GM11168 (cell line): ENCODE data around the gene FXYD6.
"Not testable (repeated sequence)": the region's sequence is repeated elsewhere in the genome, so short reads cannot be mapped to it uniquely, and the experiment has no call there.

Experiments used
- in situ Hi-C: fragments of 300-500 bp; cut with MboI; formaldehyde crosslinking; loops from one replicate; pipeline ENCODE4 v1.12.0; 2022; ENCODE audit warnings: low sequenced_read_pairs; ENCODE audit not compliant: unreplicated experiment

Gene FXYD6

GRCh38 chr11:117821431-117821830, 55.0 kb downstream of the FXYD6 start:
- in situ Hi-C loops: no loop called here

DNA sequence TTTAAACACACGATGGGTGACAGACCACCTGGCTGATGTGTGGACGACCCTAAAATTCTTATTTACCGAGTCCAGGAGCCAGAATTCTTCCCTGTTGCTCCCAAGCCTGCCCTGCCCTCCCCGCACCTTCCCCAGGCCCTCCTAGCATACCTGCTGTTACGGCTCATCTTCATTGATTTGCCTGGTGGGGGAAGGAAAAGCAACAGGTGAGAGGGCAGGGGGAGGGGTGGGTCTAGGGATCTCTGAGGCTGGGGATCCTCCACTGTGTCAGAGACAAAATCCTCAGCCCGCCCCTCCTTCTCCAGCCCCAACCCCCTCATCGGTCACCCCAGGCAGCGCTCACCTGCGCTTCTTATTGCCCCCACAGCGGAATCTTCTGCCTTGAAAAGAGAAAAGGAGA, 55.9 kb downstream of the FXYD6 start:
- in situ Hi-C loops: no loop called here

DNA sequence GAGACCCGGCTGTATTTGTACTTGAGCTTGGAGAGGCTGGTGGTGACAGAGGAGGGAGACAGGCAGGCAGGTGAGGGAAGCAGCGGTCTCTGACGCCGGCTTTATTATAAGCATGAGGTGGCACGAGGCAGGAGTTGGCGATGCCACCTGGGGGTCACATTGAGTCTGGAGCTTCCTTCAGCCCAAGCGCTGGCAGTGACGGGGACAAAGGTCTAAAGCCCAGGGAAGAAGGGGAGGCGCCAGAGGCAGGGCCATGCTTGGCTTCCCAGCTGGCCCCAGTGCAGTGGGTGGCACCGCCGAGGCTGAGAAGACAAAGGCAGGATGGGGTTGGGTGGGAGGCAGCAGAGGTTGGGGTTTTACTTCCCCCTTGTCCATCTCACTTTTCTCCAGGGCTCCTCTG, 56.4 kb downstream of the FXYD6 start:
- in situ Hi-C loops: no loop called here

GRCh38 chr11:117819096-117820040, 57.1 kb downstream of the FXYD6 start:
- in situ Hi-C loops: no loop called here

DNA sequence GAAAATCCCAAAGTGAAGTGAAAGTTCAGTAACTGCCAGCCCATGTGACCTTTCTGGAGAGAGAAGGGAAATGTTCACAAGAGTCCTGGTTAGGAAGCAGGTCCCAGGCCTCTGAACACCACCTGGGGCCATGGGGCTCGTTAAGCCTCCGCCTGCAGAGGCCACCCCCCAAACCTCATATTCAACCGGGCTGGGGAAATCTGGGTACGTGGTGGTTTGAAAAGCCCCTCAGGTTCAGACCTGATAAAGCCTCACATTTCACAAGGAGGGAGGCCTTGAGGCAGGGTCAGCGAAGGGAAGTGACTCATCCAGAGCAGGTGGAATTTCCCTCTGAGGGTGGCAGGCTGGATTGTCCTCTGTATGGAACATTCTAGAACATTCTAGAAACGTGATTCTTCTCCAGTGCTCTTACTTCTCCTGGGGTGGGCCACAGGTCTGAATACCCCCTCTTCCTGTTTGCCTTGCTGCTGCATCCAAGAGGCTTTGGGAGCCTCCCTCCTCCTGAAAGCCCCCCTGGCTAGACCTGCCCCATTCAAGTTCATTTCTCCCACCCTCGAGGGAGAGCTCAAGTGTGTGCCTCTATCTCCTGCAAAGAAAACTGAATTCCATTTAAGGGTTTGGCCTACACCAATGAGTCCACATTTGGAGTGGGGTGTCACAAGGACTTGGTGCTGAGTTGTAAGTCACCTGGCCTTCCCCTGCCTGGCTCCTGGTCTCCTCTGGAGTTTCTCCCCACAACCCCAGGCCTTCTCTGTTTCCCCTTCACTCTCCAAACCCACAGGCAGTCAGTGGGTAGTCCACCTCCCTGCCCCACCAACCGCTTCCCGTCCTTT, 58.2 kb downstream of the FXYD6 start:
- in situ Hi-C loops: no loop called here

DNA sequence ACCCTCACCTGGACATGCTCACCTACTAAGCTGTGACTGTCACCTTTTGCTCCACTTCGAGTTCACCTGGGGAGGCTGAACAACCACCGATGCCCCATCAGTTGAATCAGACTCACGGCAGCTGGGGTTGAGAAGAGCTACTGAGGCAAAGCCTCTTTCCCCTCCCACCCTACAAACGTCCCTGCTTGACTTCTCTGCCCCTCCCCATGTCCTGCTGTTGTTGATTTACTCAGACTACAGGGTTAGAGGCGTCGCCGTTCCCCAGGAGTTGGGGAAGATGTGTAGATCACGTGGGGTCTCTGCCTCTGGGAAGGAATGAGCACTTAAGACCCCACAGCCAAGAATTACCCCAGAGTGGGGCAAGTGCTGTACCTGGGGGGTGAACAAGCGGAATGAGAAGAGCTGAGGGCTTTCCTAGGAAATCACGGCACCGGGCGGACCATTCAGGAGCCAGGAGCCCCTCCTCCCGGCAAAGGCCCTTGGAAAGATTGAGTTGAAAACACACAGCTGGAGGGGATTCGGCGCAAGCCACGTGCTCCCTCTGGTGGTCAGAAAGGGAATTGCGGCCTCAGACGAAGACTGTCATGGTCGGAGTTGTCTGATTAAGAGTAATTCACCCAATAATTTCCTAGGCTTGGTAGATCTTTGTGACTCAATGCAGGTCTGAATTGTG, 59.0 kb downstream of the FXYD6 start:
- in situ Hi-C loops: no loop called here

DNA sequence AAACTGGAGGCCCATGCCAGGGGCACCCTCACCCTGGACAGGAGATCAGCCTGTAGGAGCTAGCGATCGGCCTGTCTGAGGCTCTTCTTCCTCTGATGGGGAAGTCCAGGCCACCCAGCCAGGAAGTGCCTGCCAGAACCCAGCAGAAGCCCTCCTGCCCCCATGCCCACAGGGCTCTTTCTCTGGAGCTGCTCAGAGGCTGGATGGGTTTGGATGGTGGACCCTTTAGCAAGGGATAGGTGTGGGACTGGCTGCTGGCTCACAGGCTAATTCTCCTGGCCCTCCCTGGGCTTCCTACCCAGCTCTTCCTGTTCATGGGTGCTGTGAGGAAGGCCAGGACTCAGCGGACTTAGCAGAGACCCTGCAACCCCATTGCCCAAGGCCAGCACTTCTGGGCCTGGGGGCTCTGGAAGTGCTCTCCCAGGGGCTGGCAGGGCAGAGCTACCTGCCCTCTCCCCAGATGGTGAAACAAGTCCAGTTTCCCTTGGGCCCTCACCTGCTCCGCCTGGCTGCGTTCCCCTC, 59.6 kb downstream of the FXYD6 start:
- in situ Hi-C loops: no loop called here

DNA sequence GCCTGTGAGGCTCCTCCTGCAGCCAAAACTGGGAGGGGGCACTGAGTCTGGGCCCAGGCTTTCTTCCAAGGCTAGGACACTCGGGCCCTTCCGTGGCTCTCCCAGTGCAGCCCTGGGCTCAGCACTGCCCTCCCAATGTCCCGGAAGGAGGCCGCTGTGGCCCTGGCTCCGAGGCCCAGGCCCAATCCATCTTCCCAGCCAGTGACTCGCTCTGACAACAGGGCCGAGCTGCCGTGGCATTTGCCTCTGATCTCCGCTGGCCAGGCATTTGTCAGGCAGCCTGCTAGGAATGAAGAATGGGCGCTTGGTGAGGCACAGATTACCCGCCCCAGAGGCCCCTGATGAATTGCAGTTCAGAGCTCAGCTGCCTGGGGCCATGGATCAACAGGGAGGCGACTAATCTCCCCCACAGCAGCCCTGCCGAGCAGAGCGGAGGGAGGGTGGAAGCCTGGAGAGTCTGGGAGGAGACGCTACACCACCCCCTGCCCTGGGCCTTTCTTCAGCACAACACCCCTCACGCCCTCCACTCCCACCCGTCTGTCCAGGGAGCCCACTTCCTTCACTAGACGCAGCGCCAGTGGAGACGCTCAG, 60.2 kb downstream of the FXYD6 start:
- in situ Hi-C loops: no loop called here

DNA sequence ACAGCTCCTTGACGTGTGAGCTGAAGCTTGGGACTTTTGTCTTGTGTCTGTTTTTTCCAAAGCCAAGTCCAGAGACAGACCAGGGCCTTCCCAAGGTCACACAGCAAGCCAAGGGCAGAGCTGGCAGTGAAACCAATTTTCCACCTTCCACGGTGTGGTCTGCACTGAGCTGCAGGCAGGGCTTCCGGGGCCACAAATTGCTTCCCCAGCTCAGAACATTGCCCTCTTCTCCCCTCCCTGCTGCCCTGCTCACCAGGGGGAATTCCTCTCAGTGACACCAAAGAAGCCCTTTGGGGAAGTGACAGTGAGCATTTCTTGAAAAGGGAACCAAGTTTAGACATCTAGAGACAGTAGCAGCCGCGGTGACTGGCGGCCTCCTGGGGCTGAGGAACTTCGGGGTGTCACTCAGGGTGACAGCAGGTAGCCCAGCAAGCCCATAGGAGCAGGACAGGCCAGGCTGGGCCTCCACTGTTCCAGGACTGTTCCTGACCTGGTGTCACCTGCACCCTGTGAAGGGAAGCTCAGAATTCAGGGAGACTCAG, 61.1 kb downstream of the FXYD6 start:
- in situ Hi-C loops: no loop called here

- in situ Hi-C loops: no loop called here
These were observed 61.6 kb downstream of the FXYD6 start for GRCh38 chr11:117814766-117815261.

DNA sequence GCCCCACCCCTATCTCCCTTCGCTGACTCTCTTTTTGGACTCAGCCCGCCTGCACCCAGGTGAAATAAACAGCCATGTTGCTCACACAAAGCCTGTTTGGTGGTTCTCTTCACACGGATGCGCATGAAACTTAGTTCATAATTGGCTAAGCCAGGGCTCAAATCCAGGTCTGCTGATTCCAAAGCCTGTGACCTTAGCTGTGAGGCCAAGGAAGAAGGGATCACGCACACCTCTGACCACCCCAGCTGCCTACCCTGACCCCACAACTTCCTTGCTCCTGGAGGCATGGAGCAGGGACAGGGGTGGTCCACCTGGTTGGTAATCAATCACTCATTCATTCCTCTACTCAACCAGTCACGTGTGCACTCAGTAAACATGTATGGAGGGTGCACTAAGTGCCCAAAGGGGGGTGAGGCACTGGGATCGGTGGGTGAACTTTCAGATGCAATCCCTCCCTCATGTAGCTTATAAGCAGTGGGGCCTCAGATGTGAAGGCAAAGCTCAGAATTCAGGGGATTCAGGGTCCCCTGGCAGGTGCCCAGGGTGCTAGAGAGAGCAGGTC, 62.2 kb downstream of the FXYD6 start:
- in situ Hi-C loops: no loop called here

DNA sequence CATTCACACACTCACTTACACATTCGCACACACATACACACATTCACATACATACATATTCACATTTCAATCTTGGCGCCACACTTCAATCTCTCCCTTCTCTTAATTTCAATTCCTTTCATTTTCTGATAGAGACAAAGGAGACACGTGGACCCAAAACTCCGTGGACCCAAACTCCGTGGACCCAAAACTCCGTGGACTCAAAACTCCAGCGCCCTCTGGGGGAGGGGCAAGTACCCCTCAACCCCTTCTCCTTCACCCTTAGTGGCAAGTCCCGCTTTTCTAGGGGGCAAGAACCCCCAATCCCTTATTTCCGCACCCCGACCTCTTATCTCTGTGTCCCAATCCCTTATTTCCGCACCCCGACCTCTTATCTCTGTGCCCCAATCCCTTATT, 66.4 kb downstream of the FXYD6 start:
- in situ Hi-C loops: not testable (repeated sequence)

GRCh38 chr11:117809236-117810055, 67.0 kb downstream of the FXYD6 start:
- in situ Hi-C loops: no loop called here

DNA sequence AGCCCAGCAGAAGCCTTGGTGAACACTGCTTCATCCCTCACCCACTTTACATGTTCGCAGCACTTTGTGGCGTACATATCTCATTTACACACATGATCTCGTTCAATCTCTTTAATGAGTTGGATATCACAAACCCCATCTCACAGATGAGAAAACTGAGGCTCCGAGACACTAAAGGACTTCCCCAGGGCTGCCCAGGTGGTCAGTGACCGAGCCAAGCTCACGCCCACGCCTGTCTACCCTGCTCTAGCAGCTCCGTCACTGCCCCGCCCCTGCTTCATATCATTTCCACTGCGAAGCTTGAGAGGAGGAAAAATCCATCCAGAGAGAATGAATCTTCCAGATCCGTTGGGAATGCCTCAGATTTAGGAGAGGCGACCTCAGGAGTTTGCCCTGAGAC, 67.7 kb downstream of the FXYD6 start:
- in situ Hi-C loops: no loop called here

DNA sequence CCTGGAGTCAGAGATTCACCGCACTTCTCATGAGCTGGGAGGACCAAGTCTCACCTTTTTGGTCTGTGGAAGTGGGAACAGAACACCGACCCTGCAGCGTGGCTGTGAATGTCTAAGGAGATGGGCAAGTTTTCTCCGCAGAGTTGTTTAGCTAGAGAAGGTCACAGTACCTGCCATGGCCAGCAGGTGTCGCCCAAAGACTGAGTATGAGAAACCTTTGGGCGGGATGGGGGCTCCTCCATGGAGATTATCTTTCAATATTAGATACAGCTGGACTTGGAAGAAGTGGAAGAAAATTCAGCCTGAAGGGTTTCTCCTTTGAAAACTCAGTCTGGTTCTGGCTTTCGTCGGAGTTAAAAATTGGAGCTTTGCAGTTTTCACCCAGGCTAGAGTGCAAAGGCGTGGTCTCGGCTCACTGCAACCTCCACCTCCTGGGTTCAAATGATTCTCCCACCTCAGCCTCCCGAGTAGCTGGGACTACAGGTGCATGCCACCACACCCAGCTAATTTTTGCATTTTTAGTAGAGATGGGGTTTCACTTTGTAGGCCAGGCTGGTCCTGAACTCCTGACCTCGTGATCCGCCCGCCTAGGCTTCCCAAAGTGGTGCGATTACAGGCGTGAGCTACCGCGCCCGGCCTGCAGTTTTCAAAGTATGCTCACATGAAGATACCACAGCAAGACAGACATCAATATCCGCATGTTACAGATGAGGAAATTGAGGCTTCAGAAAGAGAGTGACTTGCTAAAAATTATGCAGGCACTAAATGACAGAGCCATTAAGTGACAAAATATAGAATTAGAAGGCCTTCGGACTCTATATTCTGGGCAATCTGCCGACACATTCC, 68.8 kb downstream of the FXYD6 start:
- in situ Hi-C loops: no loop called here

DNA sequence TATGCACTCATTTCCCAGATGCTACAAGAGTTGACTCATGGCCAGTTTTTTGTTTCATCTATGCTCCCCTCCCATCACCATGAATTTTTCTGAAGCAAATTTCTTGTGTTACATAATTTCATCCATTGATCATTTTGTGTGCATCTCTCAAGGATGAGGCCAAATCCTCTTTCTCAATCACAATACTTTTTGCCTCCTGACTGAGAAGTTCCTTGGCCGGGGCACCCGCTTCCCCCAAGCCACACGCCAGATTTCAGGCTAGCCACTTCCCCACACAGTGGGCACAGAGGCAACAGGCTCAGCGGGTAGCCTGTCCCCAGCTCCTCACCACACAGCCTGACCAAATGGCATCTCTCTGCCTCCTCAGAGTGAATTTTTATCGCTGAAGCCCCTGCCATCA, 69.6 kb downstream of the FXYD6 start:
- in situ Hi-C loops: no loop called here

DNA sequence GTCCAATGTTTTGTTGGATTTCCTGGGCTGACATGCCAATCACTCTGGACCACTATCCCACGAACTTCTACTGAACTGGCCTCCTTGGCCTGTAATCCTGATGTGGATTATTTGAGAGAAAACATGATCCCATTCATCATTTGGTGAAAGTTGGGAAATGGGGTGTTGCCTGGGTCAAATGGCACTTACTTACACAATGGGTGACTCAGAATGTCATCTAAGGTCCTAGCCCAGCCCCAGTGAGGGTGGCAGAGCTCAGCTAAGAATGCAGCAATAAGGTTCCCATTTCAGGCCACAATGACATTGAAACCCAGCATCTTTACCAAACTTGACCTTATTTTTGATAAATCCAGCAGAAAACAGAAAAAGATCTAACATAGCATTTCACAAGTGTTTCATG, 71.4 kb downstream of the FXYD6 start:
- in situ Hi-C loops: no loop called here

GRCh38 chr11:117803896-117804295, 72.6 kb downstream of the FXYD6 start:
- in situ Hi-C loops: no loop called here
